D721Med (cell line): ENCODE data around the gene DCANP1.

Source experiments
- DNase-seq: peaks from one replicate; pipeline ENCODE4 v3.0.0; 2011; ENCODE audit warnings: low spot score; ENCODE audit not compliant: insufficient read length
- FAIRE-seq: peaks from 2 replicates; lab custom pipeline; 2011; peaks lifted over from hg19 to GRCh38; lab: Jason Lieb, UNC
- TF ChIP-seq, protein P1 (sequence below): IDR thresholded peaks from 2 replicates; pipeline ENCODE4 v1.5.1; 2012; ENCODE audit warnings: mild to moderate bottlenecking, control low read depth; ENCODE audit not compliant: insufficient read depth; ENCODE audit errors: missing control alignments

Gene DCANP1

DNA sequence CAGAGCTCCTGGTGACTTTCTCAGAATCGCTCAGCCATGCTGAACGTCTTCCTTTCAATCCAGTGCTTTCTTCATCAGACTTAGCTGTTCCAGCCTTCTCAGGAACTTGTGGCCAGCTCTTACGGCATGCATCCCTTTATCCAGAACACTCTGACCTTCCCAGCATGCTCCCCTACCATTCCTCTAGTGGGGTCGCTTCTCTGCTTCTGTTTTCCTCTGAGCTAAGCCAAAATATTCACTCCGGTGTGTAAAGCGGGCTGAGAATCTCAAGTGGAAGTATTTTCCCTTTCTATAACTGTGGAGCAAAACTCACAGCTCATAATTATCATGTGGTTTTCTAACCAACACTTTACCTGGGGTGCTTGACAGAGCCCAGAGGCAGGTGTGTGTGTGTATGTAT, 6.2 kb downstream of the DCANP1 start:
- FAIRE-seq = no peak
- no peak for DNase-seq
- TF ChIP-seq, protein P1, sequence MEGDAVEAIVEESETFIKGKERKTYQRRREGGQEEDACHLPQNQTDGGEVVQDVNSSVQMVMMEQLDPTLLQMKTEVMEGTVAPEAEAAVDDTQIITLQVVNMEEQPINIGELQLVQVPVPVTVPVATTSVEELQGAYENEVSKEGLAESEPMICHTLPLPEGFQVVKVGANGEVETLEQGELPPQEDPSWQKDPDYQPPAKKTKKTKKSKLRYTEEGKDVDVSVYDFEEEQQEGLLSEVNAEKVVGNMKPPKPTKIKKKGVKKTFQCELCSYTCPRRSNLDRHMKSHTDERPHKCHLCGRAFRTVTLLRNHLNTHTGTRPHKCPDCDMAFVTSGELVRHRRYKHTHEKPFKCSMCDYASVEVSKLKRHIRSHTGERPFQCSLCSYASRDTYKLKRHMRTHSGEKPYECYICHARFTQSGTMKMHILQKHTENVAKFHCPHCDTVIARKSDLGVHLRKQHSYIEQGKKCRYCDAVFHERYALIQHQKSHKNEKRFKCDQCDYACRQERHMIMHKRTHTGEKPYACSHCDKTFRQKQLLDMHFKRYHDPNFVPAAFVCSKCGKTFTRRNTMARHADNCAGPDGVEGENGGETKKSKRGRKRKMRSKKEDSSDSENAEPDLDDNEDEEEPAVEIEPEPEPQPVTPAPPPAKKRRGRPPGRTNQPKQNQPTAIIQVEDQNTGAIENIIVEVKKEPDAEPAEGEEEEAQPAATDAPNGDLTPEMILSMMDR = no peak

DNA sequence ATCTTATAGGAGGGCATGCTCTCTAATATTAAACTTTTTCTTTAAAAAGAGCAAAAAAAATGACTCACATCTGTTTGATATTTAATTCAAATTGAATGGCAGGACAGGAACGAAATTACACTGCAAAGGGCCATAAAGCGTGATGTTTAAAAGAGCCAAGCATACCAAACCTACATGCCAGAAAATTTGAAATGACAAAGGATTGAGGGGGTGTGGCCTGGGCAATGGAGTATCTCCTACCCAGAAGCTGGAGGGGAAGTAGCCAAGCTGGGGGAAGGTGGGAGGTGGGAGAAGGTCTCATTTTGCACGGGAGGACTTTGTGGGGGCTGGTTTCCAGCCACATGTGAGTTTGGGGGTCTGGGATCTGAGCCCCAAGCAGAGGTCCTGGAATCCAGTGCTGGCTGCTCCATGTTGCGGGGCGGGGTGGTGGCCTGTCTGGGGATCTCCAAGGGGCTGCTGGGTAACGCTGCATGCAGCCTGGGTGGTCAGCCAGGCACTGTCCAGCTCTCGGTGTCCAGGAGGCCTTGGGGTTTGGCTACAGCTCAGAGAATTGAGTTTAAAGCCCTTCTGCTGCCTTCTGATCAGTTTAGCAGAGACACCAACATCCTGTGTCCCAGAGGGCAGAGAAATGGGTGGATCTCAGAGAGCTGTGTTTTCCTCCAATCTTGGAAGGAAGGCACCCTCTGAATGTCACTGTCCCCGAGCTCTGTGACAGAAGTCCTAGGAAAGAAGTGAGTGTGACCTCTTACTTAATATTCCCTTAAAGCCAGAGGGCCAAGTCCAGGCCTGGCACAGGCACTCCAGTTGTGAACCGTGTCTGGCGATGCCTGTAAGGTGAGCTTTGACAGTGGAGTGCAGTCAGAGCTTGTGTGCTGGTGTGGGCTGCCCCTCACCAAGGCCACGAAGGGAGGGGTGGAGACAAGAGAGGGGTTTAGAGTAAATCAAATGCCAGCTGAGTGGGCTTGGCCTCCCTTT, 7.6 kb downstream of the DCANP1 start:
- FAIRE-seq (no peak), DNase-seq (no peak)
- TF ChIP-seq, protein P1 = no peak

DNA sequence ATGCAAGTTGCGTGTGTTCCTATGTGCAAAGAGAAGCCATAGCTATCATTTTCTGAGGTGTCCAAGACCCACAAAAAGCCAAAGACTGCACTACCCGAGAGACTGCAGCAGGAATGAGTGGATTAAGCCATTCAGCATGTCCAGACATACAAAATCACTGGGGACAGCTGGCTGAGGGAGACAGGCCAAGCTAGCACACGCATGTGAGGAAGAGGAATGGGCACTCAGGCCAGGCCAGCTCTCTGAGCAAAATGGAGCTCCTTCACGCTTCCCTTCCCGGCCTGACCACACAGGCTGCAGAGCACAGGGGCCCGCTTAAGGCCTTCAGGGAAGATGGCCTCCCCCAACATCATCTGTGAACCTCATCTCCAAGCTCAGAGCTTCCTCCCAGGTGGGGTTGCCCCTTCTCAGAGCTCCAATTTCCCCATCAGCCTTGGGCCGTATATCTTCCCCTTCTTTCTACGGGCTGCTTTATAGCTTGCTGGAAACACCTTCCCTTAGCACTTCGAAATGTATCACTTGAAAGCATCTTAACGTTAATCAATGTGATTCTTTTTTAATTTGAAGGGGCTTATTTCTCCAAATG, 8.4 kb downstream of the DCANP1 start:
- no peak for DNase-seq
- FAIRE-seq = no peak
- TF ChIP-seq, protein P1 = no peak

GRCh38 chr5:135437796-135438560, 9.2 kb downstream of the DCANP1 start:
- no peak for DNase-seq
- FAIRE-seq = no peak

DNA sequence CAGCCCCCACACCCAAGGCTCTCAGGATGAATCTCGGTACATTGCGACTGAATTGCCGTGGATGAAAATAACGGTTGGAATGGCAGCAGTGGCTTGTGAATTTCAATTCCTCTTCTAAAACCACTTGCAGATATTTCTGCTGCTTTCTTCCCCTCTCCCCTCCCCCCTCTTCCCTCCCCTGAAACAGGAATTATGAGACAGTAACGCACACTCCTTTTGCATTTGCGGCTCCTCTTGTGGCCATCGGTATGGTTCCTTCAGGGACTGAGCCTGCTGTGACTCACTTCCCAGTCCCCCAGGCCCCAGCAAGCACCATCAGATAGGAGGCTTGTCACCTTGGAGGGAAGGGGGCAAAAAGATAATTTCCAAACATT, 9.7 kb downstream of the DCANP1 start:
- DNase-seq (no peak), FAIRE-seq (no peak)
- TF ChIP-seq, protein P1 = no peak

More at GRCh38 chr5:135437796-135438560, 9.2 kb downstream of the DCANP1 start:
- TF ChIP-seq, protein P1 = no peak

GRCh38 chr5:135436951-135437418, 10.2 kb downstream of the DCANP1 start:
- DNase-seq (no peak), FAIRE-seq (no peak)
- TF ChIP-seq, protein P1 = no peak
